ENCODE data around the gene PPP1R14D. TPM values are rescaled to one million over a fixed set of nuclear protein-coding genes. Genes with fewer than 3 reads are reported as not detected.

Gene PPP1R14D
- total RNA-seq, 1 donor from 2014 or later, result not detected

DNA sequence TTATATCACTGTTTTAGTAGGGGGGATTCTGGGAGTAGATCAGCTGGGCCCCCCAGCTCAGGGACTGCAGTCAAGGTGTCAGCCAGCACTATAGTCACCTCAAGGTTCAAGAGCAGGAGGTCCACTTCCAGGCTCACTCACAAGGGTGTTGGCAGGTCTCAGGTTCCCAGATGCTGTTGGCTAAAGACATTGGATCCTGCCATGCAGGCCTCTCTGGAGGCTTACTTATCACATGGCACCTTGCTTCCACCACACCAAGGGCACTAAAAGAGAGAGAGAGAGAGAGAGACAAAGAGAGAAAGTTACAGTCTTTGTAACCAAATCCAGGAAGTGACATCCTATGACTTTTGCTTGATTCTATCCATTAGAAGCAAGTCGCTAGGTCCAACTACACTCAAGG, 7.5 kb upstream of the PPP1R14D start:
- peaks cover under 1% of the 10 kb centered on the region for H3K27me3 Mint-ChIP-seq (ENCODE audit: unreplicated experiment)

DNA sequence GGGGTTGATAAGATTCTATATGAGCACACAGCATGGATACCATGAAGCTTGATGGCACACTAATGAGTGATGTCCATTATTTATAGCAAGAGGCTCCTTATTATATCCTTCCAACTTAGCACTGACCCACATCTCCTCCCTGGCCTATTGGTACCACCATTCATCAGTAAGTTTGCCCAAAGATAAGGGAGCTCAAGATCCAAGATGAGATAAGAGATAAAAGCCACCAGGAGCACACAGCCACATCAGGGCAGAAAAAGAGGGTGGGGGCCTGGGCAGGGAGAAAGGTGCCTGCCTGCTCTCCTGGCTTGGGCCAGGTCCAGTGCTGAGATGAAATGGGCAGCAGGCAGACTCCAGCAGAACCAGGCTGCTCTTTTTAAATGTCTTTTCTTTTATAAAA, 4.4 kb upstream of the PPP1R14D start:
- TF ChIP-seq, protein P1, sequence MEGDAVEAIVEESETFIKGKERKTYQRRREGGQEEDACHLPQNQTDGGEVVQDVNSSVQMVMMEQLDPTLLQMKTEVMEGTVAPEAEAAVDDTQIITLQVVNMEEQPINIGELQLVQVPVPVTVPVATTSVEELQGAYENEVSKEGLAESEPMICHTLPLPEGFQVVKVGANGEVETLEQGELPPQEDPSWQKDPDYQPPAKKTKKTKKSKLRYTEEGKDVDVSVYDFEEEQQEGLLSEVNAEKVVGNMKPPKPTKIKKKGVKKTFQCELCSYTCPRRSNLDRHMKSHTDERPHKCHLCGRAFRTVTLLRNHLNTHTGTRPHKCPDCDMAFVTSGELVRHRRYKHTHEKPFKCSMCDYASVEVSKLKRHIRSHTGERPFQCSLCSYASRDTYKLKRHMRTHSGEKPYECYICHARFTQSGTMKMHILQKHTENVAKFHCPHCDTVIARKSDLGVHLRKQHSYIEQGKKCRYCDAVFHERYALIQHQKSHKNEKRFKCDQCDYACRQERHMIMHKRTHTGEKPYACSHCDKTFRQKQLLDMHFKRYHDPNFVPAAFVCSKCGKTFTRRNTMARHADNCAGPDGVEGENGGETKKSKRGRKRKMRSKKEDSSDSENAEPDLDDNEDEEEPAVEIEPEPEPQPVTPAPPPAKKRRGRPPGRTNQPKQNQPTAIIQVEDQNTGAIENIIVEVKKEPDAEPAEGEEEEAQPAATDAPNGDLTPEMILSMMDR (IDR thresholded peaks at IDR 0.05), result no peak
- DNase-seq (ENCODE audit: extremely low spot score, unreplicated experiment), result no peak
- Mint-ChIP-seq H3K36me3 (ENCODE audit: unreplicated experiment) (no peaks in the 10 kb centered on the region), H3K4me1 (ENCODE audit: unreplicated experiment) (peaks cover 1% of the 10 kb centered on the region), H3K27me3 (ENCODE audit: unreplicated experiment) (peaks cover 5% of the 10 kb centered on the region), H3K27ac (ENCODE audit: unreplicated experiment) (no peak overlapping the region), H3K9me3 (ENCODE audit: unreplicated experiment) (no peaks in the 10 kb centered on the region), H3K4me3 (ENCODE audit: unreplicated experiment) (no peak overlapping the region)

More for the DNA sequence above, 7.5 kb upstream of the PPP1R14D start:
- H3K4me1 Mint-ChIP-seq (ENCODE audit: unreplicated experiment), result peaks cover 1% of the 10 kb centered on the region
- TF ChIP-seq, protein P1 (IDR thresholded peaks at IDR 0.05), result no peak
- H3K4me3 Mint-ChIP-seq (ENCODE audit: unreplicated experiment), result no peak overlapping the region
- H3K9me3 Mint-ChIP-seq (ENCODE audit: unreplicated experiment), result no peaks in the 10 kb centered on the region
- H3K36me3 Mint-ChIP-seq (ENCODE audit: unreplicated experiment), result no peaks in the 10 kb centered on the region
- DNase-seq (ENCODE audit: extremely low spot score, unreplicated experiment), result no peak
- no peak overlapping the region for H3K27ac Mint-ChIP-seq (ENCODE audit: unreplicated experiment)

DNA sequence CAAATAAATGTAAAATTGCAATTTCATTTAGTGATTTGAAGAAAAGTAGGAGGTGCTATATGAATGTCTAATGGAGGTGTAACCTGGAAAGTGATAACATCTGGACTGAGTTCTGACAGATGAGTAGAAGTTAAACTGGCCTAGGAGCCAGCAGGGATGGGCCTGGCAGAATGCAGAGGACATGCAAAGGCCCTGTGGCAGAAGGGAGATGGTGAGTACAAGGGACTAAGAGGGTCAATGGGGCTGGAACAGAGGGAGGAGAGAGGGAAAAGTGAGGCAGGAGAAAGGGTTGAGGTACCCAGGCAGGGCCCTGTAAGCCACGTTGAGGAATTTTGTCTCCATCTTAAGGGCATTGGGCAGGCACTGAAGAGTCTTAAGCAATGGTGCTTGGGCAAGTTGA, 3.4 kb upstream of the PPP1R14D start:
- H3K4me3 Mint-ChIP-seq (ENCODE audit: unreplicated experiment), result no peak overlapping the region
- TF ChIP-seq, protein P1 (IDR thresholded peaks at IDR 0.05), result no peak
- H3K27me3 Mint-ChIP-seq (ENCODE audit: unreplicated experiment), result peaks cover 5% of the 10 kb centered on the region
- no peaks in the 10 kb centered on the region for H3K36me3 Mint-ChIP-seq (ENCODE audit: unreplicated experiment)
- H3K4me1 Mint-ChIP-seq (ENCODE audit: unreplicated experiment), result peaks cover 1% of the 10 kb centered on the region
- no peak overlapping the region for H3K27ac Mint-ChIP-seq (ENCODE audit: unreplicated experiment)
- no peak for DNase-seq (ENCODE audit: extremely low spot score, unreplicated experiment)
- no peaks in the 10 kb centered on the region for H3K9me3 Mint-ChIP-seq (ENCODE audit: unreplicated experiment)

DNA sequence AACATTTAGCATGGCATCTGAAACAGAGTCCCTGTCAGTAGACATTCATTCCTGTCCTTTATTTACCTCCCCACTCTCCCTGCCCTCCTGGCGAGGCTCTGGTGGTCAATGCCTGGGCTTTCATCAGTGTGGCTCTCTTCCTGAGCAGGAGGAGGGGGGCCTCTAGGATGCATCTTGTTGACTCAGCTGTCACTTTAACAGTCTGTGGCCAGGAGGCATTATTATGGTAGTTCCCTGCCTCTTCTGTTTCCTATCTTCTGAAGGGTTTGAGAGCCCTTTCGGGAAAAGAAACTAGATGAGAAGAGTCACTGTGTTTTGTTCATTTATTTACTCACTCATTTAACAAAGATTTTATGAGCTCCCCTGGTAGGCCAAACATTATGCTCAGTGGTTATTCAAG, 2.4 kb upstream of the PPP1R14D start:
- Mint-ChIP-seq H3K27me3 (ENCODE audit: unreplicated experiment) (peaks cover 10% of the 10 kb centered on the region), H3K9me3 (ENCODE audit: unreplicated experiment) (no peaks in the 10 kb centered on the region), H3K4me1 (ENCODE audit: unreplicated experiment) (peaks cover 1% of the 10 kb centered on the region), H3K4me3 (ENCODE audit: unreplicated experiment) (no peak overlapping the region), H3K36me3 (ENCODE audit: unreplicated experiment) (no peaks in the 10 kb centered on the region), H3K27ac (ENCODE audit: unreplicated experiment) (no peak overlapping the region)
- DNase-seq (ENCODE audit: extremely low spot score, unreplicated experiment), result no peak
- TF ChIP-seq, protein P1 (IDR thresholded peaks at IDR 0.05), result no peak

DNA sequence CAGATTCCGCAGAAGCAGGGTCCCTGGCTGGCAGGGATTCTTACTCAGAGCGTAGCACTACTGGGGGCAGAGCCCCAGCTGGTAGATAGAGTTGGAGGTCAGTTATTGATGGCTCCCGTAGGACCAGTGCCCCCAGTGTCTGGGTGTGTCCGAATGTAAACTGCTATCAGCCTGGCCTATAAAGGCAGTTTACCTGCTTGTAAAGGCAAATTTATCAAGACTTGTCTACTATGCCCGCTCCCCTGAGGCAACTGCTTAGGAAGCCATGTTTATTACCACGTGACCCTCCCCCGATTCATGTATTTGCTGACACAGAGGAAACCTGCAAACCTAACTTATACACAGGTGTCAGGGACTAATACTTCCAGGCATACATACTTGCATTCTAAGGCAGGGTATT, 607 bp upstream of the PPP1R14D start:
- no peaks in the 10 kb centered on the region for H3K4me1 Mint-ChIP-seq (ENCODE audit: unreplicated experiment)
- peaks cover 10% of the 10 kb centered on the region for H3K27me3 Mint-ChIP-seq (ENCODE audit: unreplicated experiment)
- TF ChIP-seq, protein P1 (IDR thresholded peaks at IDR 0.05), result no peak
- no peaks in the 10 kb centered on the region for H3K9me3 Mint-ChIP-seq (ENCODE audit: unreplicated experiment)
- no peak overlapping the region for H3K27ac Mint-ChIP-seq (ENCODE audit: unreplicated experiment)
- H3K36me3 Mint-ChIP-seq (ENCODE audit: unreplicated experiment), result no peaks in the 10 kb centered on the region
- H3K4me3 Mint-ChIP-seq (ENCODE audit: unreplicated experiment), result no peak overlapping the region
- no peak for DNase-seq (ENCODE audit: extremely low spot score, unreplicated experiment)

Measured in osteocyte (in vitro differentiated cells).